ENCODE measurements around the gene CACYBP.

- TF ChIP-seq EZH2 (IDR thresholded peaks at IDR 0.05) (no peak), POLR2AphosphoS5 (IDR thresholded peaks at IDR 0.05; ENCODE audit: borderline replicate concordance, low read depth, low read length) (no peak)
These were observed 51.2 kb downstream of the CACYBP start for GRCh38 chr1:175050992-175051391.
